Measurements from ENCODE around the gene MARS1. TPM values are rescaled to one million over a fixed set of nuclear protein-coding genes. Genes with fewer than 3 reads are reported as not detected.
"Not testable (repeated sequence)": the region's sequence is repeated elsewhere in the genome, so short reads cannot be mapped to it uniquely, and the experiment has no call there.

MARS1 gene
- total RNA-seq, 1 donor from 2014 or later, result 290 TPM

GRCh38 chr12:57498571-57498970 lies 10.7 kb downstream of the MARS1 start:
- H3K9me3 Mint-ChIP-seq (ENCODE audit: low read depth), result no peaks in the 10 kb centered on the region
- peak overlapping the region; percentile 64 for H3K27ac Mint-ChIP-seq
- no peak overlapping the region for H3K4me3 Mint-ChIP-seq (ENCODE audit: low read depth)
- no peak for TF ChIP-seq CTCF (IDR thresholded peaks at IDR 0.05; ENCODE audit: unreplicated experiment)
- H3K36me3 Mint-ChIP-seq (ENCODE audit: insufficient read depth), result peaks cover 50% of the 10 kb centered on the region
- DNase-seq (ENCODE audit: low spot score, unreplicated experiment), result no peak
- no peaks in the 10 kb centered on the region for H3K27me3 Mint-ChIP-seq
- no peaks in the 10 kb centered on the region for H3K4me1 Mint-ChIP-seq (ENCODE audit: low read depth)

- no peak overlapping the region for H3K27ac Mint-ChIP-seq
- no peak for TF ChIP-seq CTCF (IDR thresholded peaks at IDR 0.05; ENCODE audit: unreplicated experiment)
- no peaks in the 10 kb centered on the region for H3K4me1 Mint-ChIP-seq (ENCODE audit: low read depth)
- no peak for DNase-seq (ENCODE audit: low spot score, unreplicated experiment)
- H3K4me3 Mint-ChIP-seq (ENCODE audit: low read depth), result no peak overlapping the region
- no peaks in the 10 kb centered on the region for H3K9me3 Mint-ChIP-seq (ENCODE audit: low read depth)
- H3K27me3 Mint-ChIP-seq, result no peaks in the 10 kb centered on the region
- peaks cover 58% of the 10 kb centered on the region for H3K36me3 Mint-ChIP-seq (ENCODE audit: insufficient read depth)
Measured at GRCh38 chr12:57500213-57500612, 12.3 kb downstream of the MARS1 start.

GRCh38 chr12:57502311-57502969 lies 14.6 kb downstream of the MARS1 start:
- not testable (repeated sequence) for H3K4me3 Mint-ChIP-seq (ENCODE audit: low read depth); H3K9me3 Mint-ChIP-seq (ENCODE audit: low read depth)

GRCh38 chr12:57506541-57506940 lies 18.7 kb downstream of the MARS1 start:
- not testable (repeated sequence) for H3K27me3 Mint-ChIP-seq; H3K4me3 Mint-ChIP-seq (ENCODE audit: low read depth)
- peaks cover 47% of the 10 kb centered on the region for H3K36me3 Mint-ChIP-seq (ENCODE audit: insufficient read depth)

More at GRCh38 chr12:57502311-57502969, 14.6 kb downstream of the MARS1 start:
- H3K4me1 Mint-ChIP-seq (ENCODE audit: low read depth); DNase-seq (ENCODE audit: low spot score, unreplicated experiment); H3K27ac Mint-ChIP-seq; H3K27me3 Mint-ChIP-seq: not testable (repeated sequence)
- H3K36me3 Mint-ChIP-seq (ENCODE audit: insufficient read depth), result peaks cover 58% of the 10 kb centered on the region

GRCh38 chr12:57507796-57508195 lies 19.9 kb downstream of the MARS1 start:
- not testable (repeated sequence) for H3K27ac Mint-ChIP-seq; H3K27me3 Mint-ChIP-seq; H3K9me3 Mint-ChIP-seq (ENCODE audit: low read depth); H3K4me1 Mint-ChIP-seq (ENCODE audit: low read depth); H3K4me3 Mint-ChIP-seq (ENCODE audit: low read depth); DNase-seq (ENCODE audit: low spot score, unreplicated experiment)
- peaks cover 47% of the 10 kb centered on the region for H3K36me3 Mint-ChIP-seq (ENCODE audit: insufficient read depth)

More at GRCh38 chr12:57506541-57506940, 18.7 kb downstream of the MARS1 start:
- not testable (repeated sequence) for H3K27ac Mint-ChIP-seq; DNase-seq (ENCODE audit: low spot score, unreplicated experiment); H3K9me3 Mint-ChIP-seq (ENCODE audit: low read depth); H3K4me1 Mint-ChIP-seq (ENCODE audit: low read depth)

- H3K27me3 Mint-ChIP-seq, result no peaks in the 10 kb centered on the region
- no peak for DNase-seq (ENCODE audit: low spot score, unreplicated experiment)
Measured at GRCh38 chr12:57511161-57511560, 23.3 kb downstream of the MARS1 start.

More at GRCh38 chr12:57511161-57511560, 23.3 kb downstream of the MARS1 start:
- H3K9me3 Mint-ChIP-seq (ENCODE audit: low read depth), result peaks cover 2% of the 10 kb centered on the region
- peaks cover 37% of the 10 kb centered on the region for H3K36me3 Mint-ChIP-seq (ENCODE audit: insufficient read depth)
- no peak for TF ChIP-seq CTCF (IDR thresholded peaks at IDR 0.05; ENCODE audit: unreplicated experiment)
- H3K4me3 Mint-ChIP-seq (ENCODE audit: low read depth), result no peak overlapping the region
- H3K4me1 Mint-ChIP-seq (ENCODE audit: low read depth), result no peaks in the 10 kb centered on the region
- no peak overlapping the region for H3K27ac Mint-ChIP-seq
